NCI-H2107 (cell line): ENCODE measurements around the gene PSENEN.
A peak's percentile ranks its signal among the peaks of the same experiment; 100 is the strongest.

ENCODE experiments used
- DNase-seq: peaks from one replicate; lab custom pipeline; 2025; lab: John Stamatoyannopoulos, UW

The PSENEN gene

DNA sequence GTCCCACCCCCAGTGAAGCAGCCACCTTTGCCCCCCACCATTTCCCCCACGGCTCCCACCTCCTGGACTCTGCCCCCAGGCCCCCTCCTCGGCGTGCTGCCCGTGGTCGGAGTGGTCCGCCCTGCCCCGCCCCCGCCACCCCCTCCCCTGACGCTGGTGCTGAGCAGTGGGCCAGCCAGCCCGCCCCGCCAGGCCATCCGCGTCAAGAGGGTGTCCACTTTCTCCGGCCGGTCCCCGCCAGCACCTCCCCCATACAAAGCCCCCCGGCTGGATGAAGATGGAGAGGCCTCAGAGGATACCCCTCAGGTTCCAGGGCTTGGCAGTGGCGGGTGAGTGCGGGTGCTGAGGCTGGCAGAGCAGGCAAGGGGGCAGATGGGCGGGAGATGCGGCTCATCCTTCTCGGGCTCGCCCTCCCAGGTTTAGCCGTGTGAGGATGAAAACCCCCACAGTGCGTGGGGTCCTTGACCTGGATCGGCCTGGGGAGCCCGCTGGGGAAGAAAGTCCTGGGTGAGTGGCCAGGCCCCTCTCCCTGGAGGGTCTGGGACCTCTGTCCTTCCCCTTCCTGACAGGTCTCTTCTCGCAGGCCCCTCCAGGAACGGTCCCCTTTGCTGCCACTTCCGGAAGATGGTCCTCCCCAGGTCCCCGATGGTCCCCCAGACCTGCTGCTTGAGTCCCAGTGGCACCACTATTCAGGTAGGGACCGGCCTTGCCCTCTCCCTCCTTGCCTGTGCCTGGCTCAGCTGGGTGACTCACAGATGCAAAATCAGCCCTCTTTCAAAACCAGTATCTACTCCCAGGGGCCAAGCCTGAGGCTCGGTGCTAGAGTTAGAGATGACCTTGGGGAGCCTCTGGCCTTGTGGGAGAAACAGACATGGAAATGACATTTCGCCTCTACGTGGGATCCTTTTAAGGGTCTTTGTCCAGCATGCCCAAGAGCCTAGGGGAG lies 12.0 kb upstream of the PSENEN start:
- DNase-seq = no peak

DNA sequence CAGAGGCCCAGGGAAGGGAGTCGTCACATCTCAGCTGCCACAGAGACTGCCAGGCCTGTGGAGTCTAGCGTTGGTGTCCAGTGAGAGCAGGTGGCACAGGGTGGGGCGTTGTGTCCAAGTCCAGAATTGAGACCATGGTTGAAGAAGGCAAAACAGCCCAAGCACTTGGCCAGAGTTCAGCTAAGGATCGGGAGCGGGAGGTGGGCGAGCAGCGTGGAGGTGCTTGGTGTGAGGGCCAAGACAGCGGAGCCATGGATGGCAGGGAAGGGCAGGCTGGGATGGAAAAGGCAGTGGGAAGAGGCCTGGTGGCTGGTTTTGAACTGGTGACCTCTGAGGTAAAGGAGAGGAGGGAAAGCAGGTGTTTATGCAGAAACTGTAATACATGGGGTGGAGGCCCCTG lies 11.2 kb upstream of the PSENEN start:
- DNase-seq = no peak

DNA sequence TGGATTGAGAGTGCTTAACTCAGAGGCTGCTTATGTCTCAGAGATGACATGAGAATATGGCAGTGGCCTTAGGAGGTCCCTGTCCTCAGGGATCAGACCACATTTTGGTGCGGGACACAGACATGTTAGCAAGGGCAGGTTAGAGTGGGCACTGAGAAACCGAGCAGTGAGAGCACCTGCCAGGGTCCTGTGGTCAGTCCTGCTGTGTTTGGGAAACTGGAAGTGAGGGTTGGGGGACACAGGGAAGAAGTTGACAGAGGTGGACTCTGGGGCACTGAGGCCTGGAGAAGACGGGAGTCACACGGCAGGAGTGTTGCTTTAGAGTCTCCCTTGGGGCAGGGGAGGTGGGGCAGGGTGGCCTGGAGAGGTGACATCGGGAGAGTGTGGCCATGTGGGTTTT lies 10.6 kb upstream of the PSENEN start:
- no peak for DNase-seq

DNA sequence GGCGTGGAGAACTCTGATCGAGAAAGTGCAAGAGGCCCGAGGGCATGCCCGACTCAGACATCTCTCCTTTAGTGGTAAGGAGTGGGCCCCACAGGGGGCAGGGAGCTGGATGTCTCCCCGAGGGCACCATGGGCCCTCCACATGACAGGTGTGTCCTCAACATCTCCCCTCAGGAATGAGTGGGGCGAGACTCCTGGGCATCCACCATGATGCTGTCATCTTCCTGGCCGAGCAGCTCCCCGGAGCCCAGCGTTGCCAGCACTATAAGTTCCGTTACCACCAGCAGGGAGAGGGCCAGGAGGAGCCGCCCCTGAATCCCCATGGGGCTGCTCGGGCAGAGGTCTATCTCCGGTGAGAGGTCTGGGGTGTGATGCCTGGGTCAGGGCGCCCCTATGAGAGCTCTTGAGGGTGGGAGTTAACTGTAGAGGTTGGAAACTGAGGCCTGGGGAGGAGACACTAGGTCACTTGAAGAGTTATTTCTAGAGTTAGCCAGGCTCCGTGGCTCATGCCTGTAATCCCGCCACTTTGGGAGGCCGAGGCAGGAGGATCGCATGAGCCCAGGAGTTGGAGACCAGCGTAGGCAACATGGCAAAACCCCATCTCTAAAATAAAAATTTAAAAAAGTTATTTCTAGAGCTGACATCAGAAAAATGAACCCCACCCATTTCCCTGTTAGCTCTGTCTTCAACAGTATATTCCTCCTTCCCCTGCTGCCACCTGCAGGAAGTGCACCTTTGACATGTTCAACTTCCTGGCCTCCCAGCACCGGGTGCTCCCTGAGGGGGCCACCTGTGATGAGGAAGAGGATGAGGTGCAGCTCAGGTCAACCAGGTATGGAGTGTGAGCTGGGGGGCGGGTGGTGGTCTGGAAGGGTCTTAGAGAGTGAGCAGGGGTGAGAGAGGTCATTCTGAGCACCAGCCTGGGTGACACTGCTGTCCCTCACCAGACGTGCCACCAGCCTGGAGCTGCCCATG lies 8.3 kb upstream of the PSENEN start:
- no peak for DNase-seq

DNA sequence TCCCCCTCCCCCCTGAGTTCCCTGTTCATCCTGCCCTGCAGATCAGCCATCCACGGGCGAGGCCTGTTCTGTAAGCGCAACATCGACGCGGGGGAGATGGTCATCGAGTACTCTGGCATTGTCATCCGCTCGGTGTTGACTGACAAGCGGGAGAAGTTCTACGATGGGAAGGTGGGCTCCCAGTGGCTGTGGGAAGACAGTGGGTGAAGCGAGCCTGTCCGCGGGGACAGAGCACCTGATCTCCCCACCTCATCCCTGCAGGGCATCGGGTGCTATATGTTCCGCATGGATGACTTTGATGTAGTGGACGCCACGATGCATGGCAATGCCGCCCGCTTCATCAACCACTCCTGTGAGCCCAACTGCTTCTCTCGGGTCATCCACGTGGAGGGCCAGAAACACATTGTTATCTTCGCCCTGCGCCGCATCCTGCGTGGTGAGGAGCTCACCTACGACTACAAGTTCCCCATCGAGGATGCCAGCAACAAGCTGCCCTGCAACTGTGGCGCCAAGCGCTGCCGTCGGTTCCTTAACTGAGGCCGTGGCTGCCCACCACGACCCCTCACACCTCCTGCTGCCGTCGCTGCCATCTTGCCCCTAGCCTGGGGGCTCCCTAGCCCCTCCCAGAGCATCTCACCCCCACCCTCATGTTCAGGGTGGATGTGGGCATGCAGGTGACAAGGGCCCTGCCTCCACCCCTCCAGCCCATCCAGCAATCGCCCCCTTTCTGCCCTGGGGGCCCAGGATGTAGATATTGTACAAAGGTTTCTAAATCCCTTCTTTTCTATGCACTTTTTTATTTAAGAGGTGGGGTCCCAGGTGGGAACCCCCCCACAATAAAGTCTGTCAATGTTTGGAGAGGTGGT lies 7.2 kb upstream of the PSENEN start:
- DNase-seq = no peak

DNA sequence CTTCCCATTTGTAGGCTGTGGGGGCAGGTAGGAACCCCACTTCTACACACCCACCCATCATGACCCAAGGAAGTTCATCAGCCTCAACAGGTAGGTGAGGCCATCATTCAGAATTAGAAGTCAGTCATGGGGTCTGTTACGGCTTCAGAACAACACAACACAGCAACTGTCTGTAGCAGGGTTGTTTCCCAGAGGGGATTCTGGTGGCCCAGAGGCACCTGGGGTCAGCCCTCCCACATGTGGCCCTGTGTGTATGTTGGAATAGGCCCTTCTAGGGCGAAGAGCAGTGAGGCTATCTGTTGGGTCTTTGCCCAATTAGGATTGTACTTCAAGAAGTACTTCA lies 6.6 kb upstream of the PSENEN start:
- no peak for DNase-seq

DNA sequence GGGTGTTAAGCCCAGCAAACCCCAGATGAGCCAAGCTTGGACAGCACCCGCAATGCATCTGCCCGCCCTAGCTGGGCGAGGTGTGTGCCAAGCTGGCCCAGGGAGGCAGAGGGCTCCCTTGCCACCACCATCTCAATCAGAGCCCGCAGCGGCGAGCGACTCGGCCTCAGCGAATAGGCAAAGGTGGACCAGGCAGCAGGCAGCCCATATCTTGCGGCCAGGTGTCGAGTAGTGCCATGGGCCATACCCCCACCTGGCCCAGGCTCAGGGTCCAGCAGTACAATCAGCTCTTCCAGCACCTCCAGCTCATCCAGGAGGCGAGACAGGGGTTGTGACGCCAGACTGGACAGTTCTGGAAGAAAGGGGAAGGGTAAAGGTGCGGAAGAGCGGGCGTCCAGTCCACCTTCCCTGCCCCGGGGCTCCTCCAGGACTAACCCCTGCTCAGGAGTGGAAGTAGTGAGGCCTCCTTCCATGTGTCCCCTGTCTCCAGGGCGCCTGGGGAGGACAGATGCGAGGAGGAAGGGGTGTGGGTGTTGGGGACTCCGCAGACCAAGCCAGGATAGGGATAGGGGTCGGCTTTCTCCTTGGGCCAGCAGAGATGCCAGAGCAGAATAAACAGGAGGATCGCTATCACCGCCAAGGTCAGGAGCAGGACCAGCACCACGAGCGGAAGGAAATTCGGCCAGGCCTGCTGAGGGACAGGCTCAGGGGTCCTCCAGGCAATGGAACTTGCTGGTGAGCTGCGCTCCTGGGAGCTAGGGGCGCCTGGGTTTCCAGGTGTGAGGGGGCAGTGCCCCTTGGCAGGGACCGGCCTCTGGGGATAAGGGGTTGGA lies 6.0 kb upstream of the PSENEN start:
- no peak for DNase-seq

DNA sequence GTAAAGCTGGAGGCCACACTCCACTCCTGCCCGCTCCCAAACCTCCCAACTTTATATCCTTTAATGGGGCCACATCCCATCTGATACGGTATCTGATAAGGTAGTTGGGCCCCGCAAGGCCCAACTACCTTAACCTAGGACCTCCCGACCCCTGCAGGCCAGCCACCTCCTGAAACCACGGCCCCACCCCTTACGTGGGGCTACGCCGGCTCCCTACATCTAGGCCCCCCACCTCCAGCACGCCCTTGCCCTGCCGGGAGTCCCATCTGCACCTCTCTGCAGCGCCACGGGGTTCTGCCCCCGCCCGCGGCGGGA lies 5.4 kb upstream of the PSENEN start:
- DNase-seq = no peak

DNA sequence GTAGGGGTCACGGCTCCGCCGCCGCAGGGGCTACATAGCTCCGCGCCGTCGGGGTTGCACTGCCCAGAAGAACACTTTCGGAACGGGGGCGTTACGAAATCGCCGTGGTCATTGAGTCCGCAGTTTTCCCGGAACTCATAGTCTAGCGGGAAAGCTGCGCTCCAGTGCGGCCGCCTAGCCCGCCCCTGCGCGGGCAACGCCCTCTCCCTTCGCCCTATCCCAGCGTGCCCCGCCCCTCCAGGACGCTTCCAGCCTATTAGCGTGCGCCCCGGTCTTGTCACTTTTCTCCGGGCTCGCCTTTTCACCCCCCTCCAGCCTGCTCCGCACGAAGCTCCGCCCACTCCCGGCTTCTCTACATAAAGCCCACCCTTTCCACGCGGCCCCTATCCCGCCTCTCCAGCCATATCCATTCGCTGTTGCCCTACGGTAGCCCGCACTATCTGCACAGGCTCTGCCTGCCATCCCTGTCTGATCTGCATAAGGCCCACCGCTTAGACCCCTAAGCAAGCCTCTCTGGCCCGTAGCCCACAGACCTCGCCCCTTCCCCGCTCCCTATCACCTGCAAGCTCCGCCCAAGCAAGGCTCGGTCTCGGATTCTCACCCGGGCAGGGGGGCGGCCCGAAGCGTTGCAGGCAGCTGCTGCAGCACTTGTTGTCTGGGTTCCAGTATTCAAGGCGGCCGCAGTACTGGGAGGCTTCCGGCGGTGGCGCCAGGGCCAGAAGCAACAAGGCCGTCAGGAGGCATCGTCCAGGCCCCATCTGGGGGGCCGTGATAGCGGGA lies 4.8 kb upstream of the PSENEN start:
- DNase-seq = peak; percentile 93

DNA sequence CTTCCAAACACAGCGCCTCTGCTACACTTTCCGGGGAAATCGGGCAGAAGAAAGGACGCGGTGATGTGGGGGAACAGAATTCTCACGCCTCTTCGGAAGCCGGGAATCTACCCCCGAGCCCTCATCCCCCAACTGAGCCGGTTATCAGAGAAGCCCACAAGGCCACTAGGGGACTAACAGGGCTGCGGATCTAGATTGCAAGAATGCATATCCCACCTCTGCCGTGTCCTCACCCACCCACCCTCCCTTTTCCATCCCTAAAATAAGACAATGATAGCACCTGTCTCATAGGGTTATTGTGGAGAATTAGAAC lies 4.3 kb upstream of the PSENEN start:
- no peak for DNase-seq

DNA sequence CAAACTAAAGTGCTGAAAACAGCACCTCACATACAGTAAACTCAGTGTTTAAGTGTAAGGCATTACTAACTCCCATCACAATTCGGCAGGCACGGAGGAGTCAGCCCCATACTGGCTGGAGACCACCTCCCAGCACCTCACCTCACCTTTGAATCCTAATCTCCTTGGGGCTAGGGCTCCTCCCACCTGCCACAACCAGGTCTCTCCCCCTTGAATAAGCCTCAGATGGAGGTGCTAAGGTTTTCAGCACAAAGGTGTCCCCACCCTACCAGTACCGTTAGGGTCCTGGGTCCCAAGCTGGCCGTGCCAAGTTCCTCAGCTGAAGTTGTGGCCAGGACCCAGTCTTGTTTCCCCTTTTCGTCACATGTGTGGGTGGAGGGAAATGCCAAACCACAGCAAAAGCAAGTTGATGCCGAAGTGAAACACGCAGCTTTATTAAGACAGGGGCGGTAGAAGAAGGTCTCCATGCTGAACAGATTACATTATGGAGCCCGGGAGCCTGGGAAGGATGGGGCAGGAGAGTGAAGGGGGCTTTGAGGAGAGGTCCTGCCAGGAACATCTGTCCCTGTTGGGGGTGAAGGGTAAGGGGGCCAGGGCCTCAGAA lies 3.2 kb upstream of the PSENEN start, which contains the start of gene IGFLR1:
Gene IGFLR1 (minus strand): TSS at position 332 of the 604 bp plus-strand sequence. CDS start 1,272 bp downstream, outside the sequence.
- DNase-seq = no peak

DNA sequence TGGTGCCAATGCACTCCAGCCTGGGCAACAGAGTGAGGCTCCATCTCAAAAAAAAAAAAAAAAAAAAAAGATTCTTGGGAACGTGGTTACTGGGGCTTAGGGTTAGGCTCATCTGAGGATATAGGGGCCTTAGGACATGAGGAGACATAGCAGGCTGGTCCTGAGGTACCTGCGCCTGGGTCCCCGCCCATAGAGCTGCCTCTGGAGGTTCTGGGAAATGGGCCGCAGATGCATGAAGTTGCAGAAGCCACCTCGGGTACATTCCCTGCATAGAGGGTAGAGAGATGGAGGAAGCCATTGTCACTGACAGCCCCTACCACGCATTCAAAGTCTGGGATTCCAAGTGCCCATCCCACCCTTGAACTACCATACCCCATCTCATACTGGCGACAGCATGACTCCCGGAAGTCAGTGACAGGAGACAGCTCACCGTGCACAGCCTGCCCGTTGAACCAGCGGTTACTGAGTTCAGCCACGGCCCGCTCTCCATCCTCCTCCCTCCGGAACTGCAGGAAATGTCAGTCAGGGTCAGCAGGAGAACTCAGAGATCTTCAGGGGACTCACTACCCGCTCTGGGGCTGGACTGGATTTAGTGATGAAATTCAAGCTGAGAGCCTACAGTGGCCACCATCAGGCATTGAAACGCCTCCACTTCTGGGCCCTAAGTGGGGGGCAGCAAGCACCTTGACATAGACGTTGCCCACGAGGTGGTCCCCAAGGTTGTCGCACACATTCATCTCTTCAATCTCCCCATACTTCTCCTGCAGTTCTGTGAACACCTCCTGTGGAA lies 1.6 kb upstream of the PSENEN start:
- no peak for DNase-seq

DNA sequence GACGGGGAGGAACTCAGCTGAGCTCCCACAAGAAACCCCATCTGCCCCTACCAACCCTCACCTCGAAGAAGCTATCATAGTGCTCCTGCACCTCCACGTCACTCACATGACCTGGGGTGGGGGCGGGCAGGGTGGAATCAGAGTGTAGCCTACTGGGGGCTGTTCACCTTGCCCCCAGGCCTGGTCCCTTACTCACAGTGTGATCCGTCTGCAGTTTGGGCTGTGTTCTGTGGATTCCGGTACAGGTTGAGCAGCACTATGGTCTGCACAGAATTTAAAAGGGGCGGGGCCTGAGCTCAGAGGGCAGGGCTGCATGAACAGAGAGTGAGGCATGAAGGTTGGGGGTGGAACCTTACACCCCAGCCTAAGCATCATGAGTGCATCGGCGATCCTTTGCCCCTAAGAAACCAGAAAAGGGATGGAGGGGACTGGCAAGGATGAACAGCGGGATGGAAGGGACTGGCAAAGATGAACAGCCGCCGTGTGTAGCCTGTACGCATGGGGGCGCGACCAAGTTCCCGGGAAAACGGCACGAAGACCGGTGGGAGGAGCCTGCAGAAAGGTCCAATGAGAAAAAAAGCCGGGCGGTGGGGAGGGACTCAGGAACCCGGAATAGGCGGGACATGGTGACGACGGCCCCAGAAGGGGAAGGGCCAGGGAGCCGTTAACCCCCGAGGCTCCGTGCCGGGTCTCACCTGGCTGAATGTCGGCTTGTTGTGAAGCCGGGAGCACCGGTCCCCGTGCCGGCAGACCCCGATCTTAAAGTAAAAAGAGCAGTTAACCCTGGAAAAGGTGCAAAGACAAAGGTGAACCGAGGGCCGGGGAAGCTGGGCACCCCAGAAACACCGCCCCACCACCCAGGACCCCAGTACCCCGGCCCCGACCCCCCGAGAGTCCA lies 772 bp upstream of the PSENEN start:
- peak; percentile 76 for DNase-seq

DNA sequence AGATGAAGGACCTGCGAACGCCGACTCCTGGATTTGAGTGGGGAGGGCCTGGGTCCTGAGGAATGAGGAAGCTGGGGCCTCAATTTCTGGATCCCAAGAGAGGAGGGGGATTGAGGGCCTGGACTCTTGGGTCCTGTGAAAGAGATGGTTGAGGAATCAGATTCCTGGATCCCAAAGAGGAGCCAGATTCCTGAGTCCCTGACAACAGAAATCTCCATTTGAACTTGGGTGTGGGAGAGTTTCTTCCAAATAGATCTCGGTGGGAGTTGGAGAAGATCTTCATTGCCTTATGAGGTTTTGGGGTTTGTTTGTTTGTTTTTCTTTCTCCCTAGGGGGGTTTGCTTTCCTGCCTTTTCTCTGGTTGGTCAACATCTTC lies 624 bp downstream of the PSENEN start:
- no peak for DNase-seq

DNA sequence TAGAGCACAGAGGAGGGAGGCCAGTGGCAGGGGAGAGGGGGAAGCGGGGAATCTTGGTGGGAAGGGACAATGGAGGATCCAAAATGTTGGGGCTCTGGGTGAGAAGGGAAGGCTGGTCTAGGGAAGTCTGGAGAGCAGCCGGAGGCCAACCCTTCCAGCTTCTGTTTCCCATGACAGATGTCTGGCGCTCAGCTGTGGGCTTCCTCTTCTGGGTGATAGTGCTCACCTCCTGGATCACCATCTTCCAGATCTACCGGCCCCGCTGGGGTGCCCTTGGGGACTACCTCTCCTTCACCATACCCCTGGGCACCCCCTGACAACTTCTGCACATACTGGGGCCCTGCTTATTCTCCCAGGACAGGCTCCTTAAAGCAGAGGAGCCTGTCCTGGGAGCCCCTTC lies 1.1 kb downstream of the PSENEN start:
- DNase-seq = no peak

DNA sequence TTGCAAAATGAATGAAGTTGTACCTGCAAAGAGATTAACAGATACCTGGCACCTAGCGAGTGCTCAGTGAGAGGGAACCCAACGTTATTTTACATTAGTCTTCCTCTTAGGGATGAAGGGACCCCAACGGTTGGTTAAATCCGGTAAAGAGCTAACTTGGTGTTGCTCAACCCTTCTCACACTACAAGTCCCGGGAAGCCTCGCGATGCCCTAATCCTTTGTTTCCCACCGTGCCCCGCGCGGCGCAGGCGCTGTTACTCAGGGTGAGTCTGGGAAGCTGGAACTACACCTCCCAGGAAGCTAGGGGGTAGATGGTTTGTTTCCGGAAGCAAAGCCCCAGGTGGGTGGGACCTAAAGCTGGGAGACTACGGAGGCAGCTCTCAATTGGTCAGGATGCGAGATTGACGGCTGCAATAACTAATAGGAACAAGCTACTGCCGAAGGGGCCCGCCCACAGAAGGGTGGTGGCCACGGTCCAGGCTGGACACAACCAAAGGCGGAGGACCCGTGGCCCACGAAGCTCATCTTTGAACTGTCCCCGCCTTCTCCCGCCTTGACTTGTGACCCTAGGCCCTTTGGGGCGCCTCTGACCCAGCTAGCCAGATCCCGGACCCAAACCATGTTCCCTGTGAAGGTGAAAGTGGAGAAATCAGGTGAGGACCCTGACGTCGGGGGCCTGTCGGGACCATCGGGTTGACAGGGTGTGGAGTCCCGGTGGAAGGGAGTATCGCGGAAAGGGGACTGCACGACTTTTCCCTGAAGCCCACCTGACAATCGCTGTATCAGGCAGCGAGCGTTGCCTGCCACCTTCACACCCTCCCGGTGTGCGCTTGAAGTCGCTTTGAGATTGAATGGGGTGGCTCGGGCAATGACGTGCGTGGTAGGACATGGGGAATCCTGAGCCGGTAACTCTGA lies 2.9 kb downstream of the PSENEN start, which contains the start of gene LIN37:
Gene LIN37 (plus strand): TSS at position 471 of the 915 bp plus-strand sequence. CDS start 149 bp downstream, at position 620.
- peak; percentile 96 for DNase-seq

DNA sequence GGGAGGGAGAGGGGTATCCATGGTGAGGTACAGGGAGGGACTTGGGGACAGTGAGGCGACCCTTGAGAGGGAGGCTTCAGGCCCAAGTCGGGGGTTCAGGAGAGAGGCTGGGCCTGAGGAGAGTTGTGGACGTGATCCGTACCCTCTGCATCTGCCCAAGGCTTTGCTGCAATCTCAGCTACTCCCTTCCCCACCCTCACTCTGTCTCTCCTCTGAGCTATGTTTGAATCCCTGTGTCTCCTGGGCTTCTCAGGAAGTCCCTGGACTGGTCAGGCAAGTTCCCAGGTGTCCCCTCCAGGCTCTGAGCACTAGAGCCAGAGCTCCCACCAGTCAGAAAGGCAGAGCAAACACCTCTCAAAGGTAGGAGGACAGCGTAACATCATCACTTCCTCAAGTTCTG lies 4.7 kb downstream of the PSENEN start:
- no peak for DNase-seq
